Ascending aorta (tissue), 2 donors: ENCODE data around the gene PPP1R11. TPM values are rescaled to one million over a fixed set of nuclear protein-coding genes. Genes with fewer than 3 reads are reported as not detected.

ENCODE experiments used
- DNase-seq, 2 donors: peaks; one replicate each; pipeline ENCODE4 v3.0.0-alpha.2; 2019; ENCODE audit warnings: low spot score in 2 of 2
- H3K27ac ChIP-seq, 2 donors: fragments of 200-600 bp; sonication (generic); one replicate each; pipeline ENCODE4 v1.5.1; 2016 to 2017; ENCODE audit warnings: mild to moderate bottlenecking in 1 of 2
- H3K27me3 ChIP-seq: fragments of 200-600 bp; sonication (generic); one replicate; pipeline ENCODE4 v1.5.1; 2017
- H3K36me3 ChIP-seq, 2 donors: fragments of 200-600 bp; sonication (generic); one replicate each; pipeline ENCODE4 v1.5.1; 2016
- H3K4me1 ChIP-seq, 2 donors: fragments of 200-600 bp; sonication (generic); one replicate each; pipeline ENCODE4 v1.5.1; 2016 to 2017; ENCODE audit warnings: mild to moderate bottlenecking in 1 of 2
- H3K4me3 ChIP-seq, 2 donors: fragments of 200-600 bp; sonication (generic); one replicate each; pipeline ENCODE4 v1.5.1; 2016 to 2017; ENCODE audit warnings: mild to moderate bottlenecking in 1 of 2
- H3K9me3 ChIP-seq, 2 donors: fragments of 200-600 bp; sonication (generic); one replicate each; pipeline ENCODE4 v1.5.1; 2016
- CTCF ChIP-seq, 3 experiments: fragments of 200-600 bp in 2 of 3; fragments of 450-650 bp in 1 of 3; sonication (generic) in 2 of 3; IDR thresholded peaks; one replicate each; pipeline ENCODE4 v1.5.1; 2016 to 2019; ENCODE audit warnings: antibody characterized with exemption in 3 of 3, mild to moderate bottlenecking in 1 of 3, moderate library complexity in 1 of 3
- intact Hi-C: fragments of 100-400 bp; cut with DNase I; formaldehyde crosslinking; loops from one replicate; pipeline ENCODE4 v1.15.1; 2023
- total RNA-seq: library from RNA; depleted of rRNA; stranded (reverse); fragments of >200 nt; gene quantifications from one replicate; pipeline ENCODE4 v1.1.0, GENCODE V29; 2016

Gene PPP1R11
- total RNA-seq, 1 donor from 2014 or later = 7.1 TPM

- intact Hi-C loops = loop anchor here (5.0 to 10.0 kb wide), 4 partner anchors 120 to 1798 kb away; partner anchors contain the start of genes GNL1, HLA-A, PRR3 and ZSCAN26
- Histone ChIP-seq H3K27ac (peak overlapping the region in 1 of 2 donors; percentile 81), H3K4me3 (peak overlapping the region; percentile 77 to 81), H3K27me3 (no peaks in the 10 kb centered on the region), H3K9me3 (no peaks in the 10 kb centered on the region), H3K36me3 (no peaks in the 10 kb centered on the region), H3K4me1 (peaks cover 3 to 16% of the 10 kb centered on the region in 2 donors)
- no peak for DNase-seq
- TF ChIP-seq CTCF (IDR thresholded peaks at IDR 0.05) = no peak
Observed at GRCh38 chr6:30062471-30063178, 4.4 kb upstream of the PPP1R11 start.

DNA sequence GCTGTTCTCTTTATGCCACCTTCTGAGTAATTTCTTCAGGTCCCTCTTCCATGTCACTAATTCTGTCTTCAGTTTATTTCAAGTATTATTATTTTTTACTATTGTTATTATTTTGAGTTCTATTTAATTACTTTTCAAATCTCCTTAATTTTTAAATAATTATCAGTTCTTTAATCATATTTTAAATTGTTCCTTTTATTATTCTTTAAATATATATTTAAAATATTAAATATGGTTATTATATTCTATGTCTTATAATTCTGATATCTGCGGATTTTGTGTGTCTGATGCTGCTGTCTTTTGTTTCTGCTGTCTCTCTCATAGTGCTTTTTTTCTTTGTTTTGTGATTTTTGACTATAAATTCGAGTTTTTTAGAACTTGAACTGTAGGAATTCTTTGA is 3.7 kb upstream of the PPP1R11 start:
- intact Hi-C loops = loop anchor here (5.0 to 10.0 kb wide), 4 partner anchors 121 to 1799 kb away; partner anchors contain the start of genes GNL1, HLA-A, PRR3 and ZSCAN26
- Histone ChIP-seq H3K27me3 (no peaks in the 10 kb centered on the region), H3K27ac (no peak overlapping the region), H3K4me1 (peaks cover 4 to 23% of the 10 kb centered on the region in 2 donors), H3K4me3 (no peak overlapping the region), H3K9me3 (no peaks in the 10 kb centered on the region), H3K36me3 (peaks cover 0 to 1% of the 10 kb centered on the region in 2 donors)
- TF ChIP-seq CTCF (IDR thresholded peaks at IDR 0.05) = no peak
- no peak for DNase-seq

GRCh38 chr6:30066082-30066481 is 916 bp upstream of the PPP1R11 start:
- H3K4me3 ChIP-seq = peak overlapping the region; percentile 75 to 77
- H3K27ac ChIP-seq = peak overlapping the region; percentile 50 to 77
- TF ChIP-seq CTCF (IDR thresholded peaks at IDR 0.05) = no peak
- no peaks in the 10 kb centered on the region for H3K27me3 ChIP-seq
- no peaks in the 10 kb centered on the region for H3K9me3 ChIP-seq
- peaks cover 5 to 18% of the 10 kb centered on the region in 2 donors for H3K36me3 ChIP-seq
- no peak for DNase-seq
- intact Hi-C loops = loop anchor here (2.0 to 10.0 kb wide), 7 partner anchors 147 to 1801 kb away; partner anchors contain the start of genes GNL1, HLA-F, PRR3 and TRIM26
- H3K4me1 ChIP-seq = peaks cover 4 to 20% of the 10 kb centered on the region in 2 donors

GRCh38 chr6:30067460-30068139 is 602 bp downstream of the PPP1R11 start:
- DNase-seq = no peak
- intact Hi-C loops = loop anchor here (1.0 to 10.0 kb wide), 8 partner anchors 90 to 1803 kb away; partner anchors contain the start of genes GNL1, HLA-F, PRR3 and TRIM26
- Histone ChIP-seq H3K27me3 (no peaks in the 10 kb centered on the region), H3K4me1 (peaks cover 4 to 18% of the 10 kb centered on the region in 2 donors), H3K4me3 (peak overlapping the region; percentile 75 to 77), H3K9me3 (no peaks in the 10 kb centered on the region), H3K27ac (peak overlapping the region; percentile 77 to 85), H3K36me3 (peaks cover 5 to 18% of the 10 kb centered on the region in 2 donors)
- TF ChIP-seq CTCF (IDR thresholded peaks at IDR 0.05) = no peak

DNA sequence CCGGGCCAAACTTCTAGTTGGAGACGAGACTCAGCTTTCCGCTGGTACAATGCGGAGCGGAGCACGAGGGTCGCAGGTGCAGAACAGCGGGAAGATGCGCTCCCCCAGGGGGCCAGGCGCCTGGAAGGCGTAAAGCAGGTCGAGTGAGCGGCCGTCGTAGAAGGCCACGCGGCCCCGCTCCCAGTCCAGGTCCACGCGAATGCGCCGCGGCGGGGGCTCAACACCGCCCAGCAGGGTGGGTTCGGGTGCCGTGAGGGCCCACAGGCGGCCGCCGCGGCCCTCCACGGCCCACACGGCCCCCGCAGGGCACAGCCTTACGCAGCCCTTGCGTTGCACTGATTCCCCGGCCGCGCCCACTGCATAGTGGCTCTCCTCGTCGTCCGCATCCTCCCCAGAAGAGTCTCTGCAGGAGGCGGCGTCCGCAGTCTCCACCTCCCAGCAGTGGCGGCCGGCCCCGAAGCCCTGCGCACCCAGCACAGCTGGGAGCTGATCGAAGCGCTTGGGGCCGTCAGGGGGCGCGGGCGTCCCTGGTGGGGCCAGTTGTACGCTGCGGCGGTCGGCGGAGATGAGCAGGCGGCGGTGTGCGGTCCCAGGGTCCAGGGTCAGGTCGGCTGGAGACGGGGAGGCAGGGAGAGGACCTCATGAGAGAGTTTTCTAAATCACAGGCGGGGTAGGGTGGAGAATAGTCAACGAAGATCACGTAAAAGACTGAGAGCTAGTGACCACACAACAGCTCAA is 4.3 kb downstream of the PPP1R11 start:
- H3K36me3 ChIP-seq = peaks cover 5 to 18% of the 10 kb centered on the region in 2 donors
- no peak overlapping the region for H3K27ac ChIP-seq
- H3K27me3 ChIP-seq = peaks cover 8% of the 10 kb centered on the region
- H3K4me1 ChIP-seq = peaks cover 11 to 21% of the 10 kb centered on the region in 2 donors
- H3K4me3 ChIP-seq = no peak overlapping the region
- intact Hi-C loops = no loop called here
- TF ChIP-seq CTCF (IDR thresholded peaks at IDR 0.05) = no peak
- DNase-seq = no peak
- no peaks in the 10 kb centered on the region for H3K9me3 ChIP-seq
